ENCODE results near the gene DDR1.
"Not testable (repeated sequence)": the region's sequence is repeated elsewhere in the genome, so short reads cannot be mapped to it uniquely, and the experiment has no call there.

The DDR1 gene

GRCh38 chr6:30917487-30917886, 33.2 kb downstream of the DDR1 start:
- DNase-seq (ENCODE audit: low read depth in 2 of 2), result no peak

GRCh38 chr6:30918670-30919069, 34.4 kb downstream of the DDR1 start:
- no peak for DNase-seq (ENCODE audit: low read depth in 2 of 2)

- no peak for DNase-seq (ENCODE audit: low read depth in 2 of 2)
Observed at GRCh38 chr6:30922447-30922852, 38.1 kb downstream of the DDR1 start.

GRCh38 chr6:30924040-30924627, 39.8 kb downstream of the DDR1 start:
- not testable (repeated sequence) for DNase-seq (ENCODE audit: low read depth in 2 of 2)

GRCh38 chr6:30926644-30927043, 42.3 kb downstream of the DDR1 start:
- DNase-seq (ENCODE audit: low read depth in 2 of 2), result no peak

GRCh38 chr6:30927080-30927479, 42.8 kb downstream of the DDR1 start:
- not testable (repeated sequence) for DNase-seq (ENCODE audit: low read depth in 2 of 2)

GRCh38 chr6:30928677-30929076, 44.4 kb downstream of the DDR1 start:
- DNase-seq (ENCODE audit: low read depth in 2 of 2), result no peak

GRCh38 chr6:30930506-30930905, 46.2 kb downstream of the DDR1 start:
- DNase-seq (ENCODE audit: low read depth in 2 of 2), result no peak

- DNase-seq (ENCODE audit: low read depth in 2 of 2), result no peak
Observed at GRCh38 chr6:30931272-30931671, 47.0 kb downstream of the DDR1 start.

- DNase-seq (ENCODE audit: low read depth in 2 of 2), result no peak
Observed at GRCh38 chr6:30931969-30932645, 47.8 kb downstream of the DDR1 start, which contains the start of gene SFTA2. Gene SFTA2, minus strand, starts transcription at chr6:30932170. Its CDS starts 74 bp downstream, at chr6:30932096.

- DNase-seq (ENCODE audit: low read depth in 2 of 2), result no peak
Observed at GRCh38 chr6:30932665-30933365, 48.5 kb downstream of the DDR1 start.

GRCh38 chr6:30935018-30935417, 50.7 kb downstream of the DDR1 start:
- DNase-seq (ENCODE audit: low read depth in 2 of 2), result no peak

GRCh38 chr6:30937265-30937664, 52.9 kb downstream of the DDR1 start:
- no peak for DNase-seq (ENCODE audit: low read depth in 2 of 2)

GRCh38 chr6:30938730-30939129, 54.4 kb downstream of the DDR1 start:
- no peak for DNase-seq (ENCODE audit: low read depth in 2 of 2)

- DNase-seq (ENCODE audit: low read depth in 2 of 2), result no peak
Observed at GRCh38 chr6:30939473-30939872, 55.2 kb downstream of the DDR1 start.

GRCh38 chr6:30940361-30940986, 56.2 kb downstream of the DDR1 start, which contains the start of gene MUCL3:
Gene MUCL3, plus strand, starts transcription at chr6:30940973. Its CDS starts 27 bp downstream, at chr6:30941000.
- no peak for DNase-seq (ENCODE audit: low read depth in 2 of 2)

GRCh38 chr6:30942338-30943060, 58.2 kb downstream of the DDR1 start:
- DNase-seq (ENCODE audit: low read depth in 2 of 2), result no peak

GRCh38 chr6:30944051-30944450, 59.7 kb downstream of the DDR1 start:
- DNase-seq (ENCODE audit: low read depth in 2 of 2), result no peak

- no peak for DNase-seq (ENCODE audit: low read depth in 2 of 2)
Observed at GRCh38 chr6:30945281-30945680, 61.0 kb downstream of the DDR1 start.

- DNase-seq (ENCODE audit: low read depth in 2 of 2), result no peak
Observed at GRCh38 chr6:30947231-30947630, 62.9 kb downstream of the DDR1 start.

GRCh38 chr6:30948811-30949210, 64.5 kb downstream of the DDR1 start:
- no peak for DNase-seq (ENCODE audit: low read depth in 2 of 2)

Data from stimulated activated CD8-positive, alpha-beta memory T cell treated with anti-CD3 and anti-CD28 coated beads, Interleukin-15, amount 100 ng/mL, for 48 hours (primary cell).